ENCODE measurements around the gene LSM3. TPM values are rescaled to one million over a fixed set of nuclear protein-coding genes. Genes with fewer than 3 reads are reported as not detected.

LSM3 gene
- total RNA-seq, 8 experiments from 2014 or later = 15.5 to 24.5 (median 19.5) TPM

- Histone ChIP-seq H3K4me3 (no peak overlapping the region), H3K27ac (no peak overlapping the region), H3K4me1 (replicated peaks in 1 of 2) (no peaks in the 10 kb centered on the region)
- 21 to 92% (median 70%) methylated on average over 1 to 3 of the region's 3 CpGs; no CpG with 5 or more reads in 2 of the 10 experiments for WGBS, 10 experiments
- in situ Hi-C loops (cut with MboI; ENCODE audit: low pct_unique_long_range_greater_than_20kb in 2 of 9, low sequenced_read_pairs in 9 of 9, unreplicated experiment in 9 of 9) = no loop called here
- ATAC-seq (replicated peaks in 6 of 8) = no peak
Measured at GRCh38 chr3:14236902-14237301, 58.3 kb downstream of the LSM3 start.

GRCh38 chr3:14237457-14237856, 58.8 kb downstream of the LSM3 start:
- Histone ChIP-seq H3K4me3 (no peak overlapping the region), H3K27ac (no peak overlapping the region), H3K4me1 (replicated peaks in 1 of 2) (no peaks in the 10 kb centered on the region)
- ATAC-seq (replicated peaks in 6 of 8) = no peak
- in situ Hi-C loops (cut with MboI; ENCODE audit: low pct_unique_long_range_greater_than_20kb in 2 of 9, low sequenced_read_pairs in 9 of 9, unreplicated experiment in 9 of 9) = no loop called here
- WGBS, 10 experiments = 20 to 100% (median 70%) methylated on average over 1 to 5 of the region's 6 CpGs; no CpG with 5 or more reads in 1 of the 10 experiments

GRCh38 chr3:14238356-14238755, 59.7 kb downstream of the LSM3 start:
- no peak for ATAC-seq (replicated peaks in 6 of 8)
- 79 to 93% (median 85%) methylated on average over 3 to 6 of the region's 7 CpGs; no CpG with 5 or more reads in 6 of the 10 experiments for WGBS, 10 experiments
- in situ Hi-C loops (cut with MboI; ENCODE audit: low pct_unique_long_range_greater_than_20kb in 2 of 9, low sequenced_read_pairs in 9 of 9, unreplicated experiment in 9 of 9) = no loop called here
- no peak overlapping the region for H3K27ac ChIP-seq
- H3K4me3 ChIP-seq = no peak overlapping the region
- H3K4me1 ChIP-seq (replicated peaks in 1 of 2) = no peaks in the 10 kb centered on the region

- Histone ChIP-seq H3K4me3 (no peak overlapping the region), H3K27ac (no peak overlapping the region), H3K4me1 (replicated peaks in 1 of 2) (no peaks in the 10 kb centered on the region)
- in situ Hi-C loops (cut with MboI; ENCODE audit: low pct_unique_long_range_greater_than_20kb in 2 of 9, low sequenced_read_pairs in 9 of 9, unreplicated experiment in 9 of 9) = no loop called here
- ATAC-seq (replicated peaks in 6 of 8) = no peak
Measured at GRCh38 chr3:14238930-14239329, 60.3 kb downstream of the LSM3 start.

GRCh38 chr3:14239940-14240339, 61.3 kb downstream of the LSM3 start:
- Histone ChIP-seq H3K4me3 (no peak overlapping the region), H3K27ac (no peak overlapping the region), H3K4me1 (replicated peaks in 1 of 2) (no peaks in the 10 kb centered on the region)
- ATAC-seq (replicated peaks in 6 of 8) = no peak
- in situ Hi-C loops (cut with MboI; ENCODE audit: low pct_unique_long_range_greater_than_20kb in 2 of 9, low sequenced_read_pairs in 9 of 9, unreplicated experiment in 9 of 9) = no loop called here

- Histone ChIP-seq H3K27ac (no peak overlapping the region), H3K4me3 (no peak overlapping the region), H3K4me1 (replicated peaks in 1 of 2) (no peaks in the 10 kb centered on the region)
- WGBS, 10 experiments = 58 to 100% (median 75%) methylated on average over 2 to 4 of the region's 4 CpGs
- no peak for ATAC-seq (replicated peaks in 6 of 8)
- in situ Hi-C loops (cut with MboI; ENCODE audit: low pct_unique_long_range_greater_than_20kb in 2 of 9, low sequenced_read_pairs in 9 of 9, unreplicated experiment in 9 of 9) = no loop called here
Measured at GRCh38 chr3:14240366-14240765, 61.7 kb downstream of the LSM3 start.

GRCh38 chr3:14241716-14242115, 63.1 kb downstream of the LSM3 start:
- in situ Hi-C loops (cut with MboI; ENCODE audit: low pct_unique_long_range_greater_than_20kb in 2 of 9, low sequenced_read_pairs in 9 of 9, unreplicated experiment in 9 of 9) = no loop called here
- H3K4me3 ChIP-seq = no peak overlapping the region
- WGBS, 10 experiments = 20 to 100% (median 77%) methylated on average over 1 to 3 of the region's 3 CpGs; no CpG with 5 or more reads in 1 of the 10 experiments
- no peak for ATAC-seq (replicated peaks in 6 of 8)
- no peaks in the 10 kb centered on the region for H3K4me1 ChIP-seq (replicated peaks in 1 of 2)
- H3K27ac ChIP-seq = no peak overlapping the region

GRCh38 chr3:14242490-14243311, 64.1 kb downstream of the LSM3 start:
- H3K4me1 ChIP-seq (replicated peaks in 1 of 2) = no peaks in the 10 kb centered on the region
- no peak overlapping the region for H3K27ac ChIP-seq
- ATAC-seq (replicated peaks in 6 of 8) = no peak
- in situ Hi-C loops (cut with MboI; ENCODE audit: low pct_unique_long_range_greater_than_20kb in 2 of 9, low sequenced_read_pairs in 9 of 9, unreplicated experiment in 9 of 9) = no loop called here
- WGBS, 10 experiments = 67 to 93% (median 79%) methylated on average over 3 to 9 of the region's 12 CpGs
- H3K4me3 ChIP-seq = no peak overlapping the region

GRCh38 chr3:14243782-14244181, 65.2 kb downstream of the LSM3 start:
- Histone ChIP-seq H3K27ac (no peak overlapping the region), H3K4me3 (no peak overlapping the region), H3K4me1 (replicated peaks in 1 of 2) (peaks cover 0 to 2% of the 10 kb centered on the region in 2 donors)
- in situ Hi-C loops (cut with MboI; ENCODE audit: low pct_unique_long_range_greater_than_20kb in 2 of 9, low sequenced_read_pairs in 9 of 9, unreplicated experiment in 9 of 9) = no loop called here
- 80 to 100% (median 100%) methylated on average over 1 to 3 of the region's 5 CpGs; no CpG with 5 or more reads in 5 of the 10 experiments for WGBS, 10 experiments
- no peak for ATAC-seq (replicated peaks in 6 of 8)

GRCh38 chr3:14244521-14245247, 66.1 kb downstream of the LSM3 start:
- 62 to 100% (median 89%) methylated on average over 2 to 7 of the region's 9 CpGs; no CpG with 5 or more reads in 3 of the 10 experiments for WGBS, 10 experiments
- no peak overlapping the region for H3K27ac ChIP-seq

GRCh38 chr3:14245248-14245639, 66.6 kb downstream of the LSM3 start:
- peaks cover 3 to 10% of the 10 kb centered on the region in 2 donors for H3K4me1 ChIP-seq (replicated peaks in 1 of 2)
- in situ Hi-C loops (cut with MboI; ENCODE audit: low pct_unique_long_range_greater_than_20kb in 2 of 9, low sequenced_read_pairs in 9 of 9, unreplicated experiment in 9 of 9) = no loop called here
- WGBS, 10 experiments = 0 to 100% (median 80%) methylated on average over 1 to 4 of the region's 6 CpGs; no CpG with 5 or more reads in 3 of the 10 experiments
- no peak overlapping the region for H3K27ac ChIP-seq
- peak in 1 of 8 experiments; percentile 31 for ATAC-seq (replicated peaks in 6 of 8)
- H3K4me3 ChIP-seq = no peak overlapping the region

More at GRCh38 chr3:14244521-14245247, 66.1 kb downstream of the LSM3 start:
- in situ Hi-C loops (cut with MboI; ENCODE audit: low pct_unique_long_range_greater_than_20kb in 2 of 9, low sequenced_read_pairs in 9 of 9, unreplicated experiment in 9 of 9) = no loop called here
- no peak for ATAC-seq (replicated peaks in 6 of 8)
- Histone ChIP-seq H3K4me1 (replicated peaks in 1 of 2) (peaks cover 3 to 10% of the 10 kb centered on the region in 2 donors), H3K4me3 (no peak overlapping the region)

- WGBS, 10 experiments = 0 to 80% (median 57%) methylated on average over 1 to 3 of the region's 3 CpGs; no CpG with 5 or more reads in 3 of the 10 experiments
- no peak for ATAC-seq (replicated peaks in 6 of 8)
- in situ Hi-C loops (cut with MboI; ENCODE audit: low pct_unique_long_range_greater_than_20kb in 2 of 9, low sequenced_read_pairs in 9 of 9, unreplicated experiment in 9 of 9) = no loop called here
Measured at GRCh38 chr3:14245822-14246221, 67.2 kb downstream of the LSM3 start.

GRCh38 chr3:14246414-14246813, 67.8 kb downstream of the LSM3 start:
- WGBS, 10 experiments = 64 to 100% (median 88%) methylated on average over 1 to 2 of the region's 5 CpGs; no CpG with 5 or more reads in 4 of the 10 experiments
- no peak overlapping the region for H3K4me3 ChIP-seq
- no peak for ATAC-seq (replicated peaks in 6 of 8)
- peaks cover 3 to 10% of the 10 kb centered on the region in 2 donors for H3K4me1 ChIP-seq (replicated peaks in 1 of 2)
- H3K27ac ChIP-seq = no peak overlapping the region
- in situ Hi-C loops (cut with MboI; ENCODE audit: low pct_unique_long_range_greater_than_20kb in 2 of 9, low sequenced_read_pairs in 9 of 9, unreplicated experiment in 9 of 9) = no loop called here

More at GRCh38 chr3:14245822-14246221, 67.2 kb downstream of the LSM3 start:
- no peak overlapping the region for H3K4me3 ChIP-seq
- H3K4me1 ChIP-seq (replicated peaks in 1 of 2) = peaks cover 3 to 10% of the 10 kb centered on the region in 2 donors
- no peak overlapping the region for H3K27ac ChIP-seq
